Bone marrow (tissue), 2 donors: Measurements from ENCODE around the gene FBXO36.
"Not testable (repeated sequence)": the region's sequence is repeated elsewhere in the genome, so short reads cannot be mapped to it uniquely, and the experiment has no call there.

Experiments
- DNase-seq, 2 donors: peaks; one replicate each; lab custom pipeline; 2025; lab: John Stamatoyannopoulos, UW

Gene FBXO36, protein sequence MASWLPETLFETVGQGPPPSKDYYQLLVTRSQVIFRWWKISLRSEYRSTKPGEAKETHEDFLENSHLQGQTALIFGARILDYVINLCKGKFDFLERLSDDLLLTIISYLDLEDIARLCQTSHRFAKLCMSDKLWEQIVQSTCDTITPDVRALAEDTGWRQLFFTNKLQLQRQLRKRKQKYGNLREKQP

DNA sequence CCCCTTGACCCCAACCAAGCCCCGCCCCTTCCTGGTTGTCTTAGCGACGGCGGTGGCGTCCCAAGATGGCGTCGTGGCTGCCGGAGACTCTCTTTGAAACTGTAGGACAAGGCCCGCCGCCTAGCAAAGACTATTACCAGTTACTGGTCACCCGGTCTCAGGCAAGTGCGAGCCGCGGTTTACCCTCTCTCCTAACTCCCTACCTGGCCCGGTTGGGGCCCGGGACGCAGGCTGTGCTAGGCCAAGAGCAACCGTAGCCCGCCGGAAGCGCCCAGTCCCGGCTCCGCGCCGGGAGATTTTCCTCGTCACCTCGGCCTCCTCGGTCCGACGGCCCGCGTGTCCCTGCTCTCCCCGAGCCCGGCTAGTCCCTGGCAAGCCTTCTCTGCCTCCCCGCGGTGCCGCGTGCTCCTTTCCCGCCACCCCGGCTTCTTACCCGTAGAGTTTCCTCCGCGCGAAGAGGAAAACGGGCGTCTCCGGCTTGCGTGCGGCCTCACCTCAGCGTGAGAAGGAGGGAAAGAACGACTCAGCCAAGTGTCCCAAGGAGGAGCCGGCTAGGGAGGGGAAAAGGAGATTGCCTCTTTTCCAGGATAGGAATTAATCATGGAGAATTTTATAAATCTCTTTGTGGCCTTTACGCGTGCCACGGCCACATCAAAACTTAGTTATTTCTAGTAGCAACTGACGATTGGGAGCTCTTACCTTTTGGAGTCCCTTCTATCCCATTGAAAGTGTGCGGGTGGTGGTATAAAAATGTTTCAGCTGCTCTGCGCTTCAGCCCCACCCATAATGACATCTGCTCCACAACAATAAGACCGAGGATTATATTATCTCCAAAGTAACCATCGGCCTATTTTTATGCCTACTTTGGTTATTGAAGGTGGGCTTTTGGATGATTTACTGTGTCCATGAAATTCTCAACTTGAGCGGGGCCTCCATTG, at the start of gene FBXO36:
FBXO36 (plus strand) TSS at position 55 of the 938 bp plus-strand sequence; CDS start at position 66, 11 bp downstream.
- no peak for DNase-seq

DNA sequence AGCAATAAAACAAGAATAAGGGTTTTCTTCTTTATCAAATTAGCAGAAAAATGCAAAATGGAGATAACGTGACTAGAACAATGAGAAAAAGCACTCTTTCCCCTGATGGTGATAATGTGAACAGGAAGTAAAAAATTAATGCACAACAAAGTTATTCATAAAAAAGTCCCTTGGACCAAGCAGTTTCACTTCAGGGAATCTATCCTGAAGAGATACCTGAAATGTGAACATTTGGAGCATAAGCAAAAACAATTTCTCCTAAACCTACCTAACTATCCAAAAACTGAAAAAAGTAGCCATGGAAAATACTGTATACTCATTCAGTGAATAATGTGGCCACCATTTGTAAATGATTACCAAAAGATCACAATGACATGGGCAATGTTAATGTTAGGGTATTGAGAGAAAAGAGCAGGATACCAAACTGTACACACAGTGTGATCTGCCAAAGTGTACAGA, 49.2 kb upstream of the FBXO36 start:
- DNase-seq = no peak

DNA sequence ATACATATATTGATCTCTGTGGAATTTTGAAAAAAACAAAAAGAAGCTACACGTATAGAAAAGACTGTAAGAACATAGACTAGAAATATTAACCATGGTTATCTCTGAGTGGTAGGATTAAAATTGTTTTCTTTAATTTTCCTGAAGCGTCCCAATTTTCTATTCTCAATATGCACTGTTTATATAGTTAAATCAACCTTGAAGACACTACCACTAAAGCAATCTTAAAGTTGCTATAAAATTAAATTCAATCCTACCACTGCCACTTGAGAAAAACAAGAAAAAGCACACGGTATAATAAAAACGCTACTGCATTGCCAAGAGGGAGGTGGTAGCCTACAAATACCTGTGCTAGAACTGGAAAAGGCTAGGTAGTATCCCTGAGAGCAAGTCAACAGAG, 47.7 kb upstream of the FBXO36 start:
- no peak for DNase-seq

DNA sequence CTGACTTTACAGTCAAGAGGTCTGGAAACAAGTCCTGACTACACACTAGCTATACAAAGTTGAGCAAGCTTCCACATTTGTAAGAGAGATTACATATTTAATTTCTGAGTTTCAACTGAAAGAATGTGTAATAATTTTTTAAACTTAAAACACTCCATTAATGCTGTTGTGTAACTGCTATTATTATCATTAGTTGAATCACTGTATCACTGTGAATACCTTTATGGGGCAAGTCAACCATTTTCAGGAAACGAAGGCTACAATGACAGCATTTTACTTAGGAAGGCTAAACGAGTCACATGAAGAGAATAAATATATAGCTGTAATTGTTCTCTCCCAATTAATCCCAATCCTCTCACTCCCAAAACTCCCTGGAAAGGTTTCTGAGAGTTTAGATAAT, 46.8 kb upstream of the FBXO36 start:
- DNase-seq = no peak

DNA sequence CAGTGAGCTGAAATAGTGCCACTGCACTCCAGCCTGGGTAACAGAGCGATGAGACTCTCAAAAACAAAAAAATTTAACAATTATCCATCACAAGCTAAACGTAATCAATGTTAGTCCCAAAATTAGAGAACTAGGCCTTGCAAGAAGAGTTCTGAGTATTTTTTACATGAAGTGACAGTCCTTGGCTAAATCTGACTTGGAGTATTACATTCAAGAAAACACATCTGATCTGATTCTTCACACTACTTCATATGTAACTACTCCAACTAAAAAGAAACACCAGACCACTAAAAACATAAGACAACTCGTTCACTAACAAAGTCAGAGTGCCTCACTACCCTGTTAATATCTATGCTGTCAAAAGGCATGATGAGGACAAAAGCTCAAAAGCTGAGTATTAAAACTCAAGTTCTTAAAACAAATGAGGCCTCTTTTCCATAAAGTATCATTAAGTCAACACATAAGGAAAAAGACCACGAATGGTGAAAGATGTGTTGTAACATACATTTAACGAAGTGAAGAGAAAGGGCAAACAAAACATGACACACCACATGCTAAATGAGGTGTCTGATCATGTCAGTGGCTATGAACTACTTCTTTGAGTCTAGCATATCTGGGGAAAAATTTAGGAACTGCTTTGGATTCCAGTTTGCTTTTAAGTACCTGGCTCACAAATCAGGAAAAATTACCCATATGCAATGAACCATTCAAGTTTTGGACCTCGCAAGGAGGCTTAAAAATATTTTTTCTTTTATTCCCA, 42.9 kb upstream of the FBXO36 start:
- DNase-seq = no peak

DNA sequence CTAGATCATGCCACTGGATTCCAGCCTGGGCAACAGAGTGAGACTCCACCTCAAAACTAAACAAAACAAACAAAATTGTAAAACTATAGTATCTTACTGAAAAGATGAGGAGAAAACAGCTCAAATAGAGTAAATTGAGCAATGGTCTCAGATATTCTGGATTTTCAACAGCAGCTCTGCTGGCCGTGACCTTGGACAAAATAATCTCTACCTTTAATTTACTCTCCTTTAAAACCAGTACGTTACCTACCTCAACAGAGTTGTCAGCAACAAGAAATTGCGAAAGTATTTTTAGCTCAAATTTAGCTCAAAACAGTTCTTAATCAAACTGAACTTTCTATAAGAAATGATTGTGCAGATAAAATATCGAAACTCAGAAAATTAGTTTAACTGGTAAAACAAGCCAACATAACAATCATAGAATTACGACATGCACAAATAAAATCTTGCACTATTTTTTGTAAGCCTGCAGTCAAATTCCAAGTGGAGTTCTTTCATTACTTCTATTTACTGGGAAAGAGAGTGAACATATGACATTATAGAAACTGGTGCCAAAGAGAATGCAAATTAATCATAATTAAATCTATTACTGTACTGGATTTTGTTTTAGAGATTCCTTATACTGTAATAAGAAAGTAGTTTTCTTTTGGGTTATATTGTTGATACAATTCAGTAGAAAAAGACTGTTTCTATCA, 41.3 kb upstream of the FBXO36 start:
- DNase-seq = no peak

DNA sequence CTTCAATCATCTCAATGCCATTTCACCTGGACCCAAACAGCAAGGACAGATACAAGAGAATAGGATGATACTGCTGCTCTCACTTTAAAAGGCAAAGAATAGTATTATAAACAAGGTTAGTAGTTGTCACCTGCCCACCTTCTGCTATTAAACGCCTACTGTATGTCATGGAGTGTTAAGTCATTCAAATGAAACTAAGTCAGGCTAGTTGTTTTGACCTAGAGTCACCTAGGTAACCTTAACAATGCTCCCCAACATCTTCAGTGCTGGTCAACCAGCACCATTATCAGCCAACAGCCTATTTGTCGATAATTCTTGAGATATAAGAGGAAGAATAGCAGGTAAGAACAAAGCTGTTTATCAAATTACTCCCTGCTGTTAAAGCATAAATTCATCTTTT, 39.7 kb upstream of the FBXO36 start:
- DNase-seq = no peak

DNA sequence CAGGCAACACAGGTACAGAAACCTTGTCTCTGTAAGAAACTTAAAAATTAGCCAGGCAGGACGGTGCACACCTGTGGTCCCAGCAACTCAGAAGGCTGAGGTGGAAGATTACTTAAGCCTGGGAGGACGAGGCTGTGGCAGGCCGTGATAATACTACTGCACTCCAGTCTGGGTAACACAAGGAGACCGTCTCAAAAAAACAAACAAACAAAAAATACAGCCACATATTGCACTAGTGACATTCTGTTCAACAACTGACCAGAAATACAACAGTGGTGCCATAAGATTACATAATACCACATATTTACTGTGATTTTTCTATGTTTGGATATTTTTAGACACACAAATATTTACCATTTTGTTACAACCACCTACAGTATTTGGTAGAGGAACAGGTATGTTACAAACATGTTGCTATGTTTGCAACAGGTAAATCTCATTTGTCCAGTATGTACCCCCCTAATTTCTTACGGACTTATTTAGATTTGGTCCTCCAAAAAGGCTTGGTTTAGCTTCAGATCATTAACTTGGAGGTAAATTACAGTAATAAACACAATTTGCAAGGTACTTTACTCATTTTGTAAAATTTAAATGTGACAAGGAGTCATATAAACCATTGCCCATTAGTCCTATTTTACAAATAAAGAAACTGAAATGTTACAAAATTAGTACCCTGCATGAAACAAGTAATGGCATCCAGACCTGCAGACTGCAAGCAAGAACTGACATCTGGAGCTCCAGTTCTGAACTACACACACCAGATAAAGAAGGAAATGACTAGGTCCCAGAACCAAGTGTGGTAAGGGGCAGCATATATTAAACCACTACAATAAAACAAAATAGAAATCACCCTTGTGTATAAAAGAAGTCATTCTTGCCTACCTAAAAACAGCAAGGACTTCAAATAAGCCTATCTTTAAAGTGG, 37.3 kb upstream of the FBXO36 start:
- DNase-seq = no peak

DNA sequence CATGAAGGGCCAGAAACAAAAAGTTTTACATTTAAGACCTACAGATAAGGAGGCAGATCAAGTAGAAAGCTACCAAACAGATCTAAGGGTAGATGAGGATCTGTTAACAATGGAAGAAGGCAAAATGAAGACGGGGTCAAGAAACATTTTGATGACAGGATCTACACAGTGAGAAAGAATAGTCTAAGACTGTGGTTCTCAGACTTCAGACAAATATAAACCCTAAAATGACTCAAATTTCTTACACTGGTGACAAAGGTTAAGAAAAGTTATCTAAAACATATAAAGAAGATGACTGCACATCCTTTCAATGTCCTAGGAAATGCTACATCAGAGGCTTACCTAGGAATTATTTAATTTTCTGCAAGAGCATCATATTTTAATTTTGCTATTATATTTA, 34.9 kb upstream of the FBXO36 start:
- DNase-seq = no peak

DNA sequence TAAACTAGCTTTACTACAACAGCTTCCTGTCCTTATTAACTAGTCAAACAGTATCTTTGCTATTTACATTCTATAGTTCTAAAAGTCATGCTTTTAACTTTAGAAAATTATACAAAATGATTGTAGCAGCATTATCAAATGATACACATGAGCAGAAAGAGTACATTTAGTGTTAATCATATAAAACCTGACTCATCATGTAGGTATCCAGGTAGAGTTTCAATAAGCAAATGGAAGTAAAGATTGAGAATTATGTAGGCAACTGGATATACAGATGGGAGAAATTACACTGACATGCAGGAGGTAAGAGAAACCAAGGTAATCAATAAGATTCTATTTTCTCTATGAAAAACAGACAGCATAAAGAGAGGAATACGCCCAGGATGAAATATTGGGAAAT, 34.3 kb upstream of the FBXO36 start:
- no peak for DNase-seq

DNA sequence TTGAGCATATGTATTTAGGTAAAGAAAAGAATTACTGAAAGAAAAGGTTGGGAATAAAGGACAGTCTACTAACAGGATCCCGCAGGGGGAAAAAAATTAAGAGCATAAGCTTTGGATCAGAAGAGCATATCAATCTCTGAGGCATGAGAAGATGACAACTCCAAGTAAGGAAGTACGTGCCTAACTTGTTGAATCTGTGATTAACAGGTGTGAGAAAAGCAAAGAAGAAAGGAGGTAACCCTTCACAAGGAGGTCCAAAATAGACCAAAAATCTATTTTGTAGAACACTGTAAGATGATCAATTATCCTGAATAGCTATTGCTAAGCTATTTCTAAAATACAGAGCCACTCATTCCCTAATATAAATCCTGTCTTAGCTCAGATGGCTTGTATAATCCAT, 33.3 kb upstream of the FBXO36 start:
- DNase-seq = no peak

DNA sequence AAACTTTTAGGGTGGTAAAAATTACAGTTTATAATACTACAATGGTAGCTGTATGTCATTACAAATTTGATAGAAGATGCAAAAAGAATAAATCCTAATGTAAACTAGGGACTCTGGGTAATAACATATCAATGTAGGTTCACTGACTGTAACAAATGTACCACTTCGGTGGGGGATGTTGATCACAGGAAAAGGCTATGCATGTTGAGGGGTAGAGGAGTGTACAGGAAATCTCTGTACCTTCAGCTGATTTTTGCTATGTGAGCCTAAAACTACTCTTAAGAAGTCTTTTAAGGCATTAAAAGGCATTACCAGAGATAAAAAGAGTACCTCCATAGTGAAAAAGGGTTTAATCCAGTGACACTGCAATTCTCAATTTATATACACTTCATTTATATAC, 25.4 kb upstream of the FBXO36 start:
- no peak for DNase-seq

DNA sequence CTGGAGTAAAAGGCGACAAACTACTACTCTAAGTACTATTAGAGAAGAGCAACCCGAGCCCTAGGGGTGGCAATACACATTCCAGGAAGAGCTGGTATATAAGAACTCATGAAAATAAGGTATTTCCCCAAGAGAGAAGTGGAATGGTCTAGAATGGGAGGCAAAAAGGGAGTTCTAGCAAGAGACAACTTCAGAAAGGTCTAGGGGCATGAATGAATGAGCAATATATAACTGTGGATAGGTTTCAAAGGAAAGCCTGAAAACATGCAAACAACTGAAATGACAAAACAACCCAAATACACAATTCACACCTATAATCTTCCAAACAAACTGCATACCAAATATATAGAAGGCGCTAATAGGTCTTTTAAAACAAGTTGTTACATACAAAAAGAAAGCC, 22.7 kb upstream of the FBXO36 start:
- no peak for DNase-seq

DNA sequence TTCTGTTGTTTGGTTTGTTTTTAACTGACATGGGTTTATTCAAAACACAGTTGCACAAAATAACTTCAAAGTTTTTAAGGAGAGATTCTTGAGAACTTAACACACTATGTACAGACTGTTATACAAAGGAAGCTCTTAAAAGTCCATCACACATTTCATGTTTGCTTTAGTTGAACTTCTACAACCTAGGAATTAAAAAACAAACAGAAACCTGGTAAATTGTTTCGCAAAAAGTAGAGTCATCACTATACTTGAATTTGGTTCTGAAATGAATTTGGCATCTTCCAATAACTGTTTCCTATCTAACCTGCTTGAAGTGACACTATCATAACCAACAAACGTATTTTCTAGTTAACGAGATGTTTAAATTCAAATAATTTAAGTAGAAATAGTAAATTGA, 22.3 kb upstream of the FBXO36 start:
- no peak for DNase-seq

DNA sequence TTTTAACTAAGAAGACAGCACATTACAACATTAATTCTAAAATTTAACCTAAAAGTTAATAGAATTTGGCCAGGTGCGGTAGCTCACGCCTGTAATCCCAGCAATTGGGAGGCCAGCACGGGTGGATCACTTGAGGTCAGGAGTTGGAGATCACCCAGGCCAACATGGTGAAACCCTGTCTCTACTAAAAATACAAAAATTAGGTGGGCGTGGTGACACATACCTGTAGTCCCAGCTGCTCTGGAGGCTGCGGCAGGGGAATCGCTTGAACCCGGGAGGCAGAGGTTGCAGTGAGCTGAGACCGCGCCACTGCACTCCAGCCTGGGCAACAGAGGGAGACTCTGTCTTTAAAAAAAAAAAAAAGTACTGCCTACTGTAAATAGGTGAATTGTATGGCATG, 21.8 kb upstream of the FBXO36 start:
- DNase-seq = not testable (repeated sequence)

DNA sequence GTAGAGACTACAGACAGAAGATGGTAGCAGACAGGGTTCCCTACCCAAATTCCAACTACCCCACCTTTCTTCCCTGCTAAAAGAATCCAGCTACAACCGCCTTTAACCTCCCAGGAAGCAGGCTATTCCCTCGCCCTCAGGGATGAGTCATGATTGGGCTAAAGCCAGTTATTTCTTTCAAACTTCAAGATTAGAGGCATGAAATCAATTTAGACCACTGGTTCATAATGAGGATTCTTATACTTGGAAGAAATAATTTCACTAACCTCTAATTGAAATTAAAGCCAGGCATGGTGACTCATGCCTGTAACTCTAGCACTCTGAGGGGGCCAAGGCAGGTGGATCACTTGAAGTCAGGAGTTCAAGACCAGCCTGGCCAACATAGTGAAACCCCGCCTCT, 20.5 kb upstream of the FBXO36 start:
- no peak for DNase-seq

DNA sequence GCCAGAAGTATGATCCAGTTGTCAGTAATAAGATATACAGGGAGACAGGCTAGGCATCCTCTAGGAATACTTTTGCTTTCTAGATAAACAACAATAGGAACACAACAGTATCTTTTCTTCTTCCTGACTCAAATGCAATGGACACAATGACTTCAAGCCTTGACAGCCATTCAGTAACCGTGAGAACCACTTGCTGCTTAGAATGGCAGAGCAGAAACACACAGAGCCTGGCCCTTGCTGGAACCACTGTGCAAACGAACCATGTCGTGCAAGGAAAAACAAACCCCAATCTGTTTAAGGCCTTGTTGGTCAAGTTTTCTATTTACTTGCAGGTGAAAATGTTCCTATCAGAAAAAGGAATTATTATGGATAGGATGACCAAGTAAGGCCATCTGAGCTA, 19.3 kb upstream of the FBXO36 start:
- DNase-seq = no peak

DNA sequence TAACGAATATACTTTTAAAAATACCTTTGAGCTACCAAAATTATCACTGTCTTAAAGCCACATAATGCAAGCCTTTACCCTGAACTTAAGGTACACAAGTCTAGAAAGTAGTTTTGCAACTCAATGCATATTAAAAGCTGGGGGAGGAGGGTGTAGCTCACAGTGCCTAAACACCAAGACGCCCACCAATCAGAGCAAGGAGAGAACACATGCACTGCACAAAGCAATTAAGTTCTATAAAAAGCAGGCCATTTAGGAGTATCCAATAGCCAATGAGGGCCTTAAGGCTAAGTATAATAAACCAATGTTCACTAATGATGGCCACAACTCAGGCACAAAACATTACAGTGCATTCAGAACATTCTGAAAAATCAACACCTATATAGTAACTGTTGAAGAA, 16.7 kb upstream of the FBXO36 start:
- no peak for DNase-seq

DNA sequence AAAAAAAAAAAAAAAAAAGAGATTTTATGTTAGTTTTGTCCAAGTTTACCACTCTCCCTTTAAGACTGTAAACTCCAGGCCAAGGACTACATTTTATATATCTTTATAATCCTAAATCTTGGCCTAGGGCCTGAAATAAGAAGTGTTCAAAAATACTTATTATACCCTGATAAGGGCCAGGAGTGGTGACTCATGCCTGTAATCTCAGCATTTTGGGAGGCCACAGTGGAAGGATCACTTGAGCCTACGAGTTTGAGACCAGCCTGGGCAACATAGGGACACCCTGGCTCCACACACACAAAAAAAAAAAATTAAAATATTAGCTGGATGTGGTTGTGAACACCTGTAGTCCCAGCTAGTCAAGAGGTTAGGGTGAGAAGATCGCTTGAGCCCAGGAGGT, 13.2 kb upstream of the FBXO36 start:
- DNase-seq = no peak

DNA sequence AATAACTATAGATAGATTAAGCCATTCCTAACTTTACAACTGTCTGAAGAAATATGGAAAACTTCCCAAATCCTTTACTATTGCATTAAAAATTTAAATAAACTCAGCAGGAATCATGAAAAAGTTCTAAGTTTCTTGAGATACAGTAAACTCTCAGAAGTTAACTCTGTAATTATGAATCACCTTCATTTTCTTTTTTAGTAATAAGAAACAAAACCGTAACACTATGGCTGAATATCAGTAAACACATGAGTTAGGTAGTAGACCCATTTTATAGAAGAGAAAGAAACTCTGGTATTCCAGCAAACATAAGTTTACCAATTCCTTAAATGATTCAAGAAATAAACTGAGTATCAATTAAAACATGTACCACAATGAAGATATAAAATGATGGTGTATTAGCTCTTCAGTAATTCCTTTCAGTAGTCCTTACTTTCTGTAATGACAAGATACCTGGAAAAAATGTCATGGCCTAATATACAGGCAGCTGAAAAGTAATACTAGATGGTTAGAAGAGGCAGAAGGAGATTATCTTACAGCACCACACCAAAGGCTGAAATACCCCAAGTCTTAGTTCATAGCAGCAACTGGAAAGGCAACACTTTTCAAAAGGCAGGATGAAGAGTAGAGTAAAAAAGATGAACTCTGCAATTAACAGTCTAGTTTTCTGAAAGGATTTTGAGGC, 12.0 kb upstream of the FBXO36 start:
- no peak for DNase-seq
